ENCODE measurements around the gene SHROOM1. TPM values are rescaled to one million over a fixed set of nuclear protein-coding genes. Genes with fewer than 3 reads are reported as not detected.

Gene SHROOM1
- total RNA-seq, 4 donors from 2014 or later, result 5.8 to 10.3 (median 6.5) TPM

DNA sequence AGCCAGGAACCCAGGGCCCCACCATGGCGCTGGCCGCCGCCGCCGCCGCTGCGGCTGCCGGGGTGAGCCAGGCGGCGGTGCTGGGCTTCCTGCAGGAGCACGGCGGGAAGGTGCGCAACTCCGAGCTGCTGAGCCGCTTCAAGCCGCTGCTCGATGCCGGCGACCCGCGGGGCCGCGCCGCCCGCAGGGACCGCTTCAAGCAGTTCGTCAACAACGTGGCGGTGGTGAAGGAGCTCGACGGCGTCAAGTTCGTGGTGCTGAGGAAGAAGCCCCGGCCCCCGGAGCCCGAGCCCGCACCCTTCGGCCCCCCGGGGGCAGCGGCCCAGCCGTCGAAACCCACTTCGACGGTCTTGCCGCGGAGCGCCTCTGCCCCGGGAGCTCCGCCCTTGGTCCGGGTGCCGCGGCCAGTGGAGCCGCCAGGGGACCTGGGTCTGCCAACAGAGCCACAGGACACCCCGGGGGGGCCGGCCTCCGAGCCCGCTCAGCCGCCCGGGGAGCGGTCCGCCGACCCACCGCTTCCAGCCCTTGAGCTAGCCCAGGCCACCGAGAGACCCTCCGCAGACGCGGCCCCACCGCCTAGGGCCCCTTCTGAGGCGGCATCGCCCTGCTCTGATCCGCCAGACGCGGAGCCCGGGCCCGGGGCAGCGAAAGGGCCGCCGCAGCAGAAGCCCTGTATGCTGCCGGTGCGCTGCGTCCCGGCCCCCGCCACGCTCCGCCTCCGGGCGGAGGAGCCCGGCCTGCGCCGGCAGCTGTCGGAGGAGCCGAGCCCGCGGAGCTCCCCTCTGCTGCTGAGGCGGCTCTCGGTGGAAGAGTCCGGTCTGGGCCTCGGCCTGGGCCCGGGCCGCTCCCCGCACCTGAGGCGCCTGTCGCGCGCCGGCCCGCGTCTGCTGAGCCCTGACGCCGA lies 16.6 kb downstream of the SHROOM1 start:
- H3K27me3 ChIP-seq, result peaks cover 56% of the 10 kb centered on the region

DNA sequence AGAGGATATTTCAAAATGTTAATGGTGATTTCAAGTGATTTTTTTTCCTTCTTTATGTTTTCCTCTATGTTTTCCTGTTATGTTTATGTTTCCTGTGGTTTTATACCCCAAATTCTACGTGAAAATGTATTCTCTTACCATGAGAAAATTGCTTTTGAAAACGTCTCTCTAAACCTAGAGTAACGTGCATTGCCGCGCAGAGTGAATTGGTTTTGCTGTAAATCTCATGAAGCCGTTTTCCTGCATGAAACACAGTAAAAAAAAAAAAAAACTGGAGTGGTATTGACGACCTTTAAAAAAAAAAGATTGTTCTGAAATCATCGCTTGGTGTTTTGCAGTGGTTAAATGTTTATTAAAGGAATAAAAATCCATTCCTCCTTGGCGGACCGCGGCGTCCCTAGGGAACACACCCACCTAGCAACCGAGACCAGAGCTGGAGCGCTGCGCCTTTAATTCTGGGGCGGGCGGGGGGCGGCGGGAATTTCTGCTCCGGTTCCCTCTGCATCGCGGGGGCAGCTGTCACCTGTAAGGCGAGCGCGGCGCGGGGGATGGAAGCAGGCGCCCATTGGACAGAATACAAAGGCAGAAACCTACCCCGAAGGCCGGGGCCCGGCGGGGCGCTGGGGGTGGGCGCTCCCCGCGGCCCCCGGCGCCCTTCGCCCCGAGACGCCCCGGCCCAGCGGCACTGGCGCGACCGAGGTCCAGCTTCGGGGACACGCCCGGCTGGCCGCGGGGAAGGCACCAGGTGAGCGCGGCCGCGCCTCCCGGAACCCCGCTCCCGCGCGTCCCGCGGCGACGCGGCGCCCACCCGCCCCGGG lies 17.5 kb downstream of the SHROOM1 start, which contains the start of gene SOWAHA:
TSS of gene SOWAHA (plus strand) at position 522 of the 818 bp plus-strand sequence. CDS start 320 bp downstream, outside the sequence.
- Histone ChIP-seq H3K4me1 (peaks cover 0 to 22% (median 9%) of the 10 kb centered on the region in 3 donors), H3K4me3 (peak within 1 kb of the TSS in 1 of 2 donors; percentile 50), H3K9me3 (no peaks in the 10 kb centered on the region), H3K27me3 (peaks cover 58% of the 10 kb centered on the region), H3K27ac (peak within 1 kb of the TSS in 1 of 4 donors; percentile 38), H3K36me3 (no peaks in the 10 kb centered on the region)
- 5 to 12% methylated on average over 12 to 16 of the region's 68 CpGs for WGBS, 2 donors (ENCODE audit: low coverage in 1 of 2)
- TF ChIP-seq EP300 (IDR thresholded peaks at IDR 0.05) (no peak), POLR2AphosphoS5 (IDR thresholded peaks at IDR 0.05) (no peak), POLR2A (IDR thresholded peaks at IDR 0.05) (no peak)
- TF ChIP-seq, protein P1, sequence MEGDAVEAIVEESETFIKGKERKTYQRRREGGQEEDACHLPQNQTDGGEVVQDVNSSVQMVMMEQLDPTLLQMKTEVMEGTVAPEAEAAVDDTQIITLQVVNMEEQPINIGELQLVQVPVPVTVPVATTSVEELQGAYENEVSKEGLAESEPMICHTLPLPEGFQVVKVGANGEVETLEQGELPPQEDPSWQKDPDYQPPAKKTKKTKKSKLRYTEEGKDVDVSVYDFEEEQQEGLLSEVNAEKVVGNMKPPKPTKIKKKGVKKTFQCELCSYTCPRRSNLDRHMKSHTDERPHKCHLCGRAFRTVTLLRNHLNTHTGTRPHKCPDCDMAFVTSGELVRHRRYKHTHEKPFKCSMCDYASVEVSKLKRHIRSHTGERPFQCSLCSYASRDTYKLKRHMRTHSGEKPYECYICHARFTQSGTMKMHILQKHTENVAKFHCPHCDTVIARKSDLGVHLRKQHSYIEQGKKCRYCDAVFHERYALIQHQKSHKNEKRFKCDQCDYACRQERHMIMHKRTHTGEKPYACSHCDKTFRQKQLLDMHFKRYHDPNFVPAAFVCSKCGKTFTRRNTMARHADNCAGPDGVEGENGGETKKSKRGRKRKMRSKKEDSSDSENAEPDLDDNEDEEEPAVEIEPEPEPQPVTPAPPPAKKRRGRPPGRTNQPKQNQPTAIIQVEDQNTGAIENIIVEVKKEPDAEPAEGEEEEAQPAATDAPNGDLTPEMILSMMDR (IDR thresholded peaks at IDR 0.05), result no peak
- no peak for ATAC-seq

More for the DNA sequence above, 16.6 kb downstream of the SHROOM1 start:
- peaks cover 0 to 22% (median 9%) of the 10 kb centered on the region in 3 donors for H3K4me1 ChIP-seq
- H3K27ac ChIP-seq, result peak overlapping the region in 1 of 4 donors; percentile 38
- no CpG with 5 or more reads among the region's 110 CpGs for WGBS, 2 donors (ENCODE audit: low coverage in 1 of 2)
- H3K36me3 ChIP-seq, result no peaks in the 10 kb centered on the region
- H3K9me3 ChIP-seq, result no peaks in the 10 kb centered on the region
- H3K4me3 ChIP-seq, result peak overlapping the region in 1 of 2 donors; percentile 50
- ATAC-seq, result peak; percentile 48
- TF ChIP-seq, protein P1 (IDR thresholded peaks at IDR 0.05), result no peak
- no peak for TF ChIP-seq POLR2AphosphoS5 (IDR thresholded peaks at IDR 0.05)
- TF ChIP-seq POLR2A (IDR thresholded peaks at IDR 0.05), result no peak

DNA sequence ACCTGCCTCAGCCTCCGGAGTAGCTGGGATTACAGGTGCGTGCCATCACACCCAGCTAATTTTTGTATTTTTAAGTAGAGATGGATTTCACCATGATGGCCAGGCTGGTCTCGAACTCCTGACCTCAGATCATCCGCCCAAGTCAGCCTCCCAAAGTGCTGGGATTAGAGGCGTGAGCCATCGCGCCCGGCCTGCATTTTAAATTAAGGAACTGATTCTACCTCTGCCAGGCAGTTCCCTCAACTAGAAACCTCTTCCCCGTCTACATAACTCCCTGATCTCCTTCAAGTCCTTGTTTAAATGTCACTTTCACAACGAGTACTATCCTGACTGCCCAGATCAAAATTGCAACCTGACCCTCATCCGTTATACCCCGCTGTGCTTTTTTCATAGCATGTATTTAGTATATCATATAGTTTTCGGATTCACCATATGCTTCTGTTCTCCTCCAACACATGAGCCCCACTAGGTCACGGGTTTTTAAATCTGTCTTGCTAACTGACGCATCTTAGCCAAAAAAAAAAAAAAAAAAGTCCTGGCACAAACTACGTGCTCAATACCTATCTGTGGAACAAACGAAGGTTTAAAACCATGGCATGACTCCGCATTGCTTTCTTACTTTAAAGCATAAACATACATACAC lies 18.2 kb downstream of the SHROOM1 start:
- 45 to 51% methylated on average over 13 to 18 of the region's 18 CpGs for WGBS, 2 donors (ENCODE audit: low coverage in 1 of 2)
- no peak overlapping the region for H3K4me3 ChIP-seq
- H3K27ac ChIP-seq, result no peak overlapping the region
- peaks cover 0 to 22% (median 9%) of the 10 kb centered on the region in 3 donors for H3K4me1 ChIP-seq
- H3K27me3 ChIP-seq, result peaks cover 58% of the 10 kb centered on the region
- no peaks in the 10 kb centered on the region for H3K9me3 ChIP-seq
- H3K36me3 ChIP-seq, result no peaks in the 10 kb centered on the region
- no peak for ATAC-seq
- TF ChIP-seq, protein P1 (IDR thresholded peaks at IDR 0.05), result no peak
- TF ChIP-seq POLR2AphosphoS5 (IDR thresholded peaks at IDR 0.05), result no peak
- no peak for TF ChIP-seq POLR2A (IDR thresholded peaks at IDR 0.05)
- no peak for TF ChIP-seq EP300 (IDR thresholded peaks at IDR 0.05)

DNA sequence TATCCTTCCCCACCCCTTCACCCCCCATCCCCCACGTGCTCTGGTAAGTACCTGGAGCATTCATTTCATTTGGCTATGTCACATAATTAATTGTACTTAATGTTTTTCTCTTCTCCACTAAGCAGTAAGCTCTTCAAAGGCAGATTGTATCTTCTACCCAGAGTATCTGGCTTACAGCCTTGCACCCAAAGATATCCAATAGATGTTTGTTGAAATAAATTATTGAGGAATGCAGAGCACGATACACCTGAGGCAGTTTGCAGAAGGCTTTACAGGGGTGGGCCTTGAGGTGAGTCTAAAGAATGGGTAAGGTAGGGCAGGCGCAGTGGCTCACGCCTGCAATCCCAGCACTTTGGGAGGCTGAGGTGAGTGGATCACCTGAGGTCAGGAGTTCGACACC lies 19.8 kb downstream of the SHROOM1 start:
- no peaks in the 10 kb centered on the region for H3K9me3 ChIP-seq
- no peak overlapping the region for H3K4me3 ChIP-seq
- no peaks in the 10 kb centered on the region for H3K36me3 ChIP-seq
- peaks cover 0 to 22% (median 9%) of the 10 kb centered on the region in 3 donors for H3K4me1 ChIP-seq
- no peak for ATAC-seq
- TF ChIP-seq EP300 (IDR thresholded peaks at IDR 0.05) (no peak), POLR2AphosphoS5 (IDR thresholded peaks at IDR 0.05) (no peak), POLR2A (IDR thresholded peaks at IDR 0.05) (no peak)
- TF ChIP-seq, protein P1 (IDR thresholded peaks at IDR 0.05), result no peak
- no peak overlapping the region for H3K27ac ChIP-seq
- 50 to 95% methylated on average over 1 to 2 of the region's 5 CpGs for WGBS, 2 donors (ENCODE audit: low coverage in 1 of 2)
- peaks cover 63% of the 10 kb centered on the region for H3K27me3 ChIP-seq
